GM18870 (cell line): ENCODE measurements around the gene OR6C4.
"Not testable (repeated sequence)": the region's sequence is repeated elsewhere in the genome, so short reads cannot be mapped to it uniquely, and the experiment has no call there.

ENCODE experiments used
- ATAC-seq: cut with Tn5 transposase; IDR thresholded peaks from one replicate; pipeline ENCODE4 v1.9.1; 2021; ENCODE audit warnings: moderate library complexity; ENCODE audit not compliant: unreplicated experiment

Gene OR6C4

GRCh38 chr12:55549302-55549701, at the start of gene OR6C4:
OR6C4 (plus strand) TSS chr12:55549602; CDS start chr12:55551227, 1,625 bp downstream.
- no peak for ATAC-seq

DNA sequence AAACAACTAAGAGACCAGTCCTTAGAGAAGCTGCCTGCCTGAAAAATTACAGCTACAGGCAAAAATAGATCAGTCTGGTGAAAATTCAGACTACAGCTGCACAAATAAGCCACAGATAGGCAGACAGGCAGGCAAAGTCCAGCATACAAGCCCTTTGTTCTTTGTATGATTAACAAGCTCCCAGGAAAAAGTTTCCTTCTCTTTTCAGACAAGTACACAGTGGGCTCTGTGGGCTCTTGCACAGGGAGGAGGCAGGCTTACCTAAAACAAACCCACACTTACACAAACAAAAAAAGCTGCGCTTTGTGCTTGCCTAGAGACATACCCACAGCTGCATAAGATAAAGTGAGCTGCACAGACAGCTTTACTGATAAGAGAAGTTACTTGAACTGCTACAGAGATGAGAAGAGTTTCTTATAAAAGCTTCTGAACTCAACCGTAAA, 49.6 kb upstream of the OR6C4 start:
- ATAC-seq: no peak

DNA sequence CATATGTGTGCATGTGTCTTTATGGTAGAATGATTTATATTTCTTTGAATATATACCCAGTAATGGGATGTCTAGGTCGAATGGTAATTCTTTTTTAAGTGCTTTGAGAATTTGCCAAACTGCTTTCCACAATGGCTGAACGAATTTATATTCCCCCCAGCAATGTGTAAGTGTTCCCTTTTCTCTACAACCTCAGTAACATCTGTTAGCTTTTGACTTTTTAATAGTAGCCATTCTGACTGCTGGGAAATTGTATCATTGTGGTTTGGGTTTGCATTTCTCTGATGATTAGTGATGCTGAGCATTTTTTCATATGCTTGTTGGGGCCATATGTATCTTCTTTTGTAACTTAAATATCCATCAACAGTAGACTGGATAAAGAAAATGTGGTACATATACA, 47.8 kb upstream of the OR6C4 start:
- ATAC-seq: no peak

- ATAC-seq: no peak
Measured at GRCh38 chr12:55515696-55516095, 33.7 kb upstream of the OR6C4 start.

- no peak for ATAC-seq
Measured at GRCh38 chr12:55516391-55516790, 33.0 kb upstream of the OR6C4 start.

DNA sequence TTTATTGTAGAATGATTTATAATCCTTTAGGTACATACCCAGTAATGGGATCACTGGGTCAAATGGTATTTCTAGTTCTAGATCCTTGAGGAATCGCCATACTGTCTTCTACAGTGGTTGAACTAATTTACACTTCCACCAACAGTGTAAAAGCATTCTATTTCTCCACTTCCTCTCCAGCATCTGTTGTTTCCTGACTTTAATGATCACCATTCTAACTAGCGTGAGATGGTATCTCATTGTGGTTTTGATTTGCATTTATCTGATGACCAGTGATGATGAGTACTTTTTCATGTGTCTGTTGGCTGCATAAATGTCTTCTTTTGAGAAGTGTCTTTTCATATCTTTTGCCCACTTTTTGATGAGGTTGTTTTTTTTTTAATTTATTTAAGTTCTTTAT, 1.2 kb upstream of the OR6C4 start:
- ATAC-seq: not testable (repeated sequence)

DNA sequence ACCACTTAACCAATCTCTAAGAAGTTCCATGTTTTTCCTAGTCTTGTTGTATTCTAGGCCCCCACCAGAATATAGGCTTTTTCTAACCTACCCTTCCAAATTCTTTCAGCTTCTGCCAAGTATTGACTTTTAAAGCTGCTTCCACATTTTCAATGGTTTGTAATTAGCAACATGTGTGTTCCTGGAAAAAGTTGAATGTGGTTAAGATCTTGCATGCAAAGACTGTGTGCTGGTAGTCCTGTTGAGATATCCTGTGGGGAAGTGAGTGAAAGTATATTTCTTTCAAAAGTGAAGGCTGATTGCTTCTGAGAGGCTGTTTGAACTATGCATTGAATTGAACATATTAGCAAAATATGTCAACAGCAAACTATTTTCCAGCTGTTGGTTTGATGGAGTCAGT, 646 bp upstream of the OR6C4 start:
- ATAC-seq: no peak

DNA sequence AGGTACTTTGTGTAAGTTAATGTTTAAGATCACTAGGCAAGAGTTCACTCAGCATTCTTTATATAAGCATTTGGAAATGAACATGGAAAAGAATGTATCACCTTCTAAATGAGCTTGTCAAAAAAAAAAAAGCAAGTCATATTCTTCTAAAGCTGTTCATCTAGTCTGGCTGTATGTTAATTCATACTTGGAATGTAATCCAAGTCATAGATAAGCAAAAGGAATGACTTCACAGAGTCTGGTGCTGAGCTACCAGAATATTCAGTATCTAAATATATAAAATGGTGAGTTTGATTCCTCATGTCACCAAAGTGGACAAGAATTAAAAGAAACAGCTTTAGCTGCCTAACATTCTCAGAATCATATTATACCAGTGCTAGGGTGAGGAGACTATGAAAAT, 4.9 kb downstream of the OR6C4 start:
- no peak for ATAC-seq

DNA sequence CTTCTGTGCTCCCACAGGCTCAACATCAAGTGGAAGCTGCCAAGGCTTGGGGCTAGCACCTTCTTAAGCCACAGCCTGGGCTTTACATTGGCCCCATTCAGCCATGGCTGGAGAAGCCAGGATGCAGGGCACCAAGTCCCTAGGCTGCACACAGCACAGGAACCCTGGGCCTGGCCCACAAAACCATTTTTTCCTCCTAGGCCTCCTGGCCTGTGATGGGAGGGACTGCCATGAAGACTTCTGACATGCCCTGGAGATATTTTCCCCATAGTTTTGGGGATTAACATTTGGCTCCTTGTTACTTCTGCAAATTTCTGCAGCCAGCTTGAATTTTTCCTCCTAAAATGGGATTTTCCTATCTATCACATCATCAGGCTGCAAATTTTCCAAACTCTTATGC, 20.7 kb downstream of the OR6C4 start:
- ATAC-seq: not testable (repeated sequence)

DNA sequence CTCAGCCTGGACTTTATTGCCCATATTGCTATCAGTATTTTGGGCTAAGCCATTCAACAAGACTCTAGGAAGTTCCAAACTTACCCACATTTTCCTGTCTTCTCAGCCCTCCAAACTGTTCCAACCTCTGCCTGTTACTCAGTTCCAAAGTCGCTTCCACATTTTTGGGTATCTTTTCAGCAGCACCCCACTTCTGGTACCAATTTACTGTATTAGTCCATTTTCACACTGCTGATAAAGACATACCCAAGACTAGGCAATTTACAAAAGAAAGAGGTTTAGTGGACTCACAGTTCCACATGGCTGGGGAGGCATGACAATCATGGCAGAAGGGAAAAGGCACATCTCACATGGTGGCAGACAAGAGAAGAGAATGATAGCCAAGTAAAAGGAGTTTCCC, 21.3 kb downstream of the OR6C4 start:
- ATAC-seq: not testable (repeated sequence)

DNA sequence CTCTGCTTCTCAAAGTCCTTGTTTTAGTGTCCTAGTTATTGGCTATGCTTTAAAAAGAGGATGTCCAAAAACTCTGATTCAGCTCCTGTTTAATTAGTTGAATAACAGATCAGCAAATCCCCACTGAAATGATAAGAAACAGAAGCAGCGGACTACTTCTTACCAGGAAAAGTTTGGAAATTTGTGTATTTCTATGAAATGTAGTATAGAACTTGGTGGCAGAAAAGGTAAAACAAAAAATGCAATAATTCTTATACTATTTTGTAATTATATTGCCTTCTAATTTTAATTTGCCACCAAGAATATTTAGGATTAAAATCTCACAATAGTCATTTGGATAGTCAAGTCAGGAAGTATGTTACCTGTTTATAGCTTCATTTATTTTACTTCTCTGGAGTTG, 22.8 kb downstream of the OR6C4 start, which contains the start of gene OR2AP1:
OR2AP1 (plus strand) TSS at position 301 of the 400 bp plus-strand sequence. CDS start 1,947 bp downstream, outside the sequence.
- no peak for ATAC-seq

DNA sequence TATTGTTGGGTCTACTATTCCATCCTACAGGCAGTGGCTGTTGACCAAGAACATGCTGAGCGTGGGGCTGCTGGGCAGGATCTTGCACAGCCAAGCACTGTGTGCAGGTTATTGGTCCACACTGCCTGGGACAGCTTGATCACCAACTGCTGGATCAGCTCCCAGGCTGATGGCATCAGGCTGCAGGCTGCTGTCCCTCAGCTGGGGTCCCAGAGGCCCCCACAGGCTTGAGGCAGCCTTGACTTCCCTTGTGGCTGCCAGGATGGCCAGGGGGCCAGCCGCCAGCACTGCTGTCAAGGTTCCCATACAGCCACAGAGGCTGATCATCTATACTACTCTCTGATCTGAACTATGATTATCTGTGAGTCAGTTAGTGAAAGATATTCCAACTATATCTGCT, 32.7 kb downstream of the OR6C4 start:
- ATAC-seq: no peak

GRCh38 chr12:55585817-55586216, 36.4 kb downstream of the OR6C4 start:
- no peak for ATAC-seq

DNA sequence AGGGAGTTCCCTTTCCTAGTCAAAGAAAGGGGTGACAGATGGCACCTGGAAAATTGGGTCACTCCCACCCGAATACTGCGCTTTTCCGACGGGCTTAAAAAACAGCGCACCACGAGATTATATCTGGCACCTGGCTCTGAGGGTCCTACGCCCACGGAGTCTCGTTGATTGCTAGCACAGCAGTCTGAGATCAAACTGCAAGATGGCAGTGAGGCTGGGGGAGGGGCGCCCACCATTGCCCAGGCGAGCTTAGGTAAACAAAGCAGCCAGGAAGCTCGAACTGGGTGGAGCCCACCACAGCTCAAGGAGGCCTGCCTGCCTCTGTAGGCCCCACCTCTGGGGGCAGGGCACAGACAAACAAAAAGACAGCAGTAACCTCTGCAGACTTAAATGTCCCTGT, 40.8 kb downstream of the OR6C4 start:
- not testable (repeated sequence) for ATAC-seq
